Fibroblast of skin of right quadriceps (primary cell): Measurements from ENCODE around the gene EVL.
A peak's percentile ranks its signal among the peaks of the same experiment; 100 is the strongest.
"Not testable (repeated sequence)": the region's sequence is repeated elsewhere in the genome, so short reads cannot be mapped to it uniquely, and the experiment has no call there.

ENCODE experiments used
- DNase-seq: peaks from one replicate; pipeline ENCODE4 v3.0.0-alpha.2; 2013

The EVL gene

GRCh38 chr14:100180671-100181070 is 115.4 kb downstream of the EVL start:
- not testable (repeated sequence) for DNase-seq

- DNase-seq, result peak; percentile 11
Measured at GRCh38 chr14:100181876-100182551, 116.8 kb downstream of the EVL start.

- no peak for DNase-seq
Measured at GRCh38 chr14:100187247-100187833, 122.1 kb downstream of the EVL start.

- no peak for DNase-seq
Measured at GRCh38 chr14:100188392-100189030, 123.3 kb downstream of the EVL start.

GRCh38 chr14:100190126-100190525 is 124.9 kb downstream of the EVL start:
- no peak for DNase-seq

GRCh38 chr14:100191584-100192249 is 126.5 kb downstream of the EVL start:
- no peak for DNase-seq

GRCh38 chr14:100192250-100192671 is 127.0 kb downstream of the EVL start:
- DNase-seq, result no peak

GRCh38 chr14:100192672-100193416 is 127.6 kb downstream of the EVL start:
- DNase-seq, result peak; percentile 97
